Astrocyte (in vitro differentiated cells and primary cell): Measurements from ENCODE around the gene PFDN4. TPM values are rescaled to one million over a fixed set of nuclear protein-coding genes. Genes with fewer than 3 reads are reported as not detected.

Experiments
- DNase-seq: peaks from one replicate; pipeline ENCODE4 v3.0.0-alpha.2; 2010; ENCODE audit warnings: low read depth
- FAIRE-seq: peaks from 2 replicates; lab custom pipeline; 2011; peaks lifted over from hg19 to GRCh38; lab: Jason Lieb, UNC
- H2AFZ ChIP-seq: 2 replicates; pipeline ENCODE4 v1.6.0; 2012; ENCODE audit warnings: low read depth, low read length, inconsistent platforms
- H3K27ac ChIP-seq: 2 replicates; pipeline ENCODE4 v1.5.1; 2011; ENCODE audit warnings: low read depth, low read length, inconsistent platforms
- H3K27me3 ChIP-seq: 2 replicates; pipeline ENCODE4 v1.6.0; 2011; ENCODE audit warnings: low read length, inconsistent platforms; ENCODE audit not compliant: insufficient read depth
- H3K36me3 ChIP-seq: 2 replicates; pipeline ENCODE4 v1.5.1; 2011; ENCODE audit warnings: low read length, inconsistent platforms; ENCODE audit not compliant: insufficient read depth
- H3K4me1 ChIP-seq: 2 replicates; pipeline ENCODE4 v1.5.1; 2011; ENCODE audit warnings: low read length, inconsistent platforms; ENCODE audit not compliant: insufficient read depth
- H3K4me2 ChIP-seq: 2 replicates; pipeline ENCODE4 v1.6.0; 2012; ENCODE audit warnings: low read length, inconsistent platforms
- H3K4me3 ChIP-seq: 2 replicates; pipeline ENCODE4 v1.5.1; 2011; ENCODE audit warnings: low read depth, mild to moderate bottlenecking, low read length, inconsistent platforms; ENCODE audit not compliant: insufficient read depth
- H3K79me2 ChIP-seq: 2 replicates; pipeline ENCODE4 v1.6.0; 2012; ENCODE audit warnings: mild to moderate bottlenecking, low read length, inconsistent platforms; ENCODE audit not compliant: insufficient read depth
- H3K9ac ChIP-seq: 2 replicates; pipeline ENCODE4 v1.6.0; 2012; ENCODE audit warnings: mild to moderate bottlenecking, low read length, inconsistent platforms
- H3K9me3 ChIP-seq: 2 replicates; pipeline ENCODE4 v1.5.1; 2012; ENCODE audit warnings: low read depth, mild to moderate bottlenecking, low read length, inconsistent platforms; ENCODE audit not compliant: insufficient read depth
- H4K20me1 ChIP-seq: 2 replicates; pipeline ENCODE4 v1.6.0; 2012; ENCODE audit warnings: low read length, inconsistent platforms; ENCODE audit not compliant: insufficient read depth
- H3K27ac Mint-ChIP-seq: one replicate; pipeline ENCODE4 v1.8.0; 2021; ENCODE audit warnings: mild to moderate bottlenecking, mixed read lengths; ENCODE audit not compliant: unreplicated experiment
- H3K27me3 Mint-ChIP-seq: one replicate; pipeline ENCODE4 v1.8.0; 2021; ENCODE audit warnings: low read depth, mixed read lengths; ENCODE audit not compliant: unreplicated experiment
- H3K36me3 Mint-ChIP-seq: one replicate; pipeline ENCODE4 v1.8.0; 2021; ENCODE audit warnings: low read depth, mixed read lengths; ENCODE audit not compliant: unreplicated experiment
- H3K4me1 Mint-ChIP-seq: one replicate; pipeline ENCODE4 v1.8.0; 2021; ENCODE audit warnings: low read depth, mixed read lengths; ENCODE audit not compliant: unreplicated experiment
- H3K4me3 Mint-ChIP-seq: one replicate; pipeline ENCODE4 v1.8.0; 2021; ENCODE audit warnings: mild to moderate bottlenecking, moderate library complexity, mixed read lengths; ENCODE audit not compliant: unreplicated experiment
- H3K9me3 Mint-ChIP-seq: one replicate; pipeline ENCODE4 v1.8.0; 2021; ENCODE audit warnings: mild to moderate bottlenecking, mixed read lengths; ENCODE audit not compliant: unreplicated experiment
- CTCF ChIP-seq: IDR thresholded peaks from 2 replicates; pipeline ENCODE4 v1.5.1; 2011; ENCODE audit warnings: low read depth, mild to moderate bottlenecking, inconsistent platforms, low read length, moderate library complexity; ENCODE audit not compliant: insufficient read depth
- EZH2 ChIP-seq: IDR thresholded peaks from 2 replicates; pipeline ENCODE4 v1.6.1; 2012; ENCODE audit warnings: mild to moderate bottlenecking, low read length, inconsistent platforms; ENCODE audit not compliant: insufficient read depth
- total RNA-seq: library from RNA; stranded (reverse); gene quantifications from 2 replicates; pipeline ENCODE4 v1.2.1, GENCODE V29; 2021

PFDN4 gene
- total RNA-seq, 1 donor from 2014 or later = 35.2 TPM

- Histone ChIP-seq H3K9me3 (no peaks in the 10 kb centered on the region), H3K4me2 (no peak overlapping the region), H3K9ac (no peak overlapping the region), H3K4me1 (peaks cover 14% of the 10 kb centered on the region), H3K27ac (no peak overlapping the region), H3K4me3 (no peak overlapping the region), H4K20me1 (no peaks in the 10 kb centered on the region), H3K79me2 (no peaks in the 10 kb centered on the region), H2AFZ (no peak overlapping the region), H3K36me3 (no peaks in the 10 kb centered on the region), H3K27me3 (peaks cover 29% of the 10 kb centered on the region)
- TF ChIP-seq EZH2 (no peak), CTCF (no peak)
- Mint-ChIP-seq H3K36me3 (no peaks in the 10 kb centered on the region), H3K27ac (no peak overlapping the region), H3K9me3 (peaks cover 2% of the 10 kb centered on the region), H3K4me1 (peaks cover 15% of the 10 kb centered on the region), H3K4me3 (no peak overlapping the region), H3K27me3 (peaks cover 39% of the 10 kb centered on the region)
- peak; percentile 42 for DNase-seq
- FAIRE-seq = no peak
Observed at GRCh38 chr20:54176610-54177009, 31.3 kb upstream of the PFDN4 start.

- H3K27ac Mint-ChIP-seq = no peak overlapping the region
- Histone ChIP-seq H3K36me3 (no peaks in the 10 kb centered on the region), H3K27me3 (peaks cover 22% of the 10 kb centered on the region), H3K4me2 (no peak overlapping the region), H3K4me3 (no peak overlapping the region), H2AFZ (no peak overlapping the region), H3K79me2 (no peaks in the 10 kb centered on the region), H3K9ac (no peak overlapping the region), H3K4me1 (peaks cover 14% of the 10 kb centered on the region), H4K20me1 (no peaks in the 10 kb centered on the region), H3K9me3 (no peaks in the 10 kb centered on the region), H3K27ac (no peak overlapping the region)
- peaks cover 15% of the 10 kb centered on the region for H3K4me1 Mint-ChIP-seq
- H3K36me3 Mint-ChIP-seq = no peaks in the 10 kb centered on the region
- DNase-seq (no peak), FAIRE-seq (no peak)
- no peak for TF ChIP-seq EZH2
- TF ChIP-seq CTCF = no peak
- H3K4me3 Mint-ChIP-seq = no peak overlapping the region
- H3K9me3 Mint-ChIP-seq = peaks cover 2% of the 10 kb centered on the region
- H3K27me3 Mint-ChIP-seq = peaks cover 31% of the 10 kb centered on the region
Observed at GRCh38 chr20:54177378-54177777, 30.5 kb upstream of the PFDN4 start.

- Histone ChIP-seq H3K9ac (no peak overlapping the region), H3K9me3 (no peaks in the 10 kb centered on the region), H3K79me2 (no peaks in the 10 kb centered on the region), H3K36me3 (no peaks in the 10 kb centered on the region), H3K4me3 (no peak overlapping the region), H2AFZ (no peak overlapping the region), H3K4me1 (peaks cover 14% of the 10 kb centered on the region), H4K20me1 (no peaks in the 10 kb centered on the region), H3K27ac (no peak overlapping the region), H3K4me2 (no peak overlapping the region), H3K27me3 (peaks cover 14% of the 10 kb centered on the region)
- H3K27me3 Mint-ChIP-seq = peaks cover 24% of the 10 kb centered on the region
- peaks cover 2% of the 10 kb centered on the region for H3K9me3 Mint-ChIP-seq
- no peak overlapping the region for H3K4me3 Mint-ChIP-seq
- TF ChIP-seq CTCF (no peak), EZH2 (no peak)
- peaks cover 15% of the 10 kb centered on the region for H3K4me1 Mint-ChIP-seq
- no peak for DNase-seq
- no peak for FAIRE-seq
- H3K36me3 Mint-ChIP-seq = no peaks in the 10 kb centered on the region
- no peak overlapping the region for H3K27ac Mint-ChIP-seq
Observed at GRCh38 chr20:54178256-54178655, 29.6 kb upstream of the PFDN4 start.
